Measurements from ENCODE around the gene LGALS4.
"Not testable (repeated sequence)": the region's sequence is repeated elsewhere in the genome, so short reads cannot be mapped to it uniquely, and the experiment has no call there.

The LGALS4 gene, protein sequence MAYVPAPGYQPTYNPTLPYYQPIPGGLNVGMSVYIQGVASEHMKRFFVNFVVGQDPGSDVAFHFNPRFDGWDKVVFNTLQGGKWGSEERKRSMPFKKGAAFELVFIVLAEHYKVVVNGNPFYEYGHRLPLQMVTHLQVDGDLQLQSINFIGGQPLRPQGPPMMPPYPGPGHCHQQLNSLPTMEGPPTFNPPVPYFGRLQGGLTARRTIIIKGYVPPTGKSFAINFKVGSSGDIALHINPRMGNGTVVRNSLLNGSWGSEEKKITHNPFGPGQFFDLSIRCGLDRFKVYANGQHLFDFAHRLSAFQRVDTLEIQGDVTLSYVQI

DNA sequence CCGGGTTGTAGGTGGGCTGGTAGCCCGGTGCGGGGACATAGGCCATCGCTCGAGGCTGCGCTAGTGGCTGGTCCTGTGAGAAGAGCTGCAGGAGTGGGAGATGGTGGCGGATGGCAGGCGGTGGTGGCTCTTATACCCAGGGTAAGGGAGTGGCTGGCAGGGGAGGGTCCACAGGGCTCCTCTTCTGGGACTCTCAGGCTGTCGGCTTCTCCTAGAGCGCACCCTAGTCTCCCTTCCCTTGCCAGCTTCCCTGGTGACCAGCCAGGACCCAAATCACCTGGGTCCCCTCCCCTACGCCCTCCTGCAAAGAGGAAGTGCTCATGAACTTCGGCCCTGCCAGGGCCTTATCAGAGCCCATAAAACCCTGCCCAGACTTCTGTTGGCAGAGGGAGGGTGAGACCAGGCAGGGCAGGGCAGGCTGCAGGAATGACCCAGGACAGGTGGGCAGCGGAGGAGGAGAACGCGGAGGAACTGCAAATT lies at the start of gene LGALS4:
Gene LGALS4 (minus strand): TSS at position 105 of the 480 bp plus-strand sequence. CDS start 59 bp downstream, at position 46.
- DNase-seq (ENCODE audit: low spot score), result no peak

DNA sequence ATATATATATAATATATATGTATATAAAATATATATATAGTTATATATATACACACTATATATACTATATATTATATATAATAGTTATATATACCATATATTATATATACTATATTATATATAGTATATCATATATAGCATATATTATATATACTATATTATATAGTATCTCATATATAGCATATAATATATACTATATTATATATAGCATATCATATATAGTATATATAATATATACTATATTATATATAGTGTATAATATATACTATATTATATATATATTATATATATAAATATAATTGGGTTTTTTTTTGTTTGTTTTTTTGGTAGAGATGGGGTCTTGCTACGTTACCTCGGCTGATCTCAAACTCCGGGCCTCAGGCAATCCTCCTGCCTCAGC lies 48.6 kb upstream of the LGALS4 start:
- DNase-seq (ENCODE audit: low spot score), result no peak

DNA sequence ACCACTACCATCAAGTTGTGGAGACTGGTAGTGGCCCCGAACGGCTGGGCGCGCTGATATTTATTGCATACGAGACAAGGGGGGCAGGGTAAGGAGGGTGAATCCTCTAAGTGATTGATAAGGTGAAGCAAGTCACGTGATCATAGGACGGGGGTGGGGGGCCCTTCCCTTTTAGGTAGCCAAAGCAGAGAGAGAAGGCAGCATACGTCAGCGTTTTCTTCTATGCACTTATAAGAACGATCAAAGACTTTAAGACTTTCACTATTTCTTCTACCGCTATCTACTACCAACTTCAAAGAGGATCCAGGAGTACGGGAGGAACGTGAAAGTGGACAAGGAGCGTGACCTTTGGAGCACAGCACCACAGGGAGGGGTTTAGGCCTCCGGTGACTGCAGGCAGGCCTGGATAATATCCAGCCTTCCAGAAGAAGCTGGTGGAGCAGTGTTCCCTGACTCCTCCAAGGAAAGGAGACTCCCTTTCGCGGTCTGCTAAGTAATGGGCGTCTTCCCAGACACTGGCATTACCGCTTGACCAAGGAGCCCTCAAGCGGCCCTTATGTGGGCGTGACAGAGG lies 47.0 kb upstream of the LGALS4 start:
- DNase-seq (ENCODE audit: low spot score), result not testable (repeated sequence)

- no peak for DNase-seq (ENCODE audit: low spot score)
Observed at GRCh38 chr19:38856813-38857212, 44.1 kb upstream of the LGALS4 start.

DNA sequence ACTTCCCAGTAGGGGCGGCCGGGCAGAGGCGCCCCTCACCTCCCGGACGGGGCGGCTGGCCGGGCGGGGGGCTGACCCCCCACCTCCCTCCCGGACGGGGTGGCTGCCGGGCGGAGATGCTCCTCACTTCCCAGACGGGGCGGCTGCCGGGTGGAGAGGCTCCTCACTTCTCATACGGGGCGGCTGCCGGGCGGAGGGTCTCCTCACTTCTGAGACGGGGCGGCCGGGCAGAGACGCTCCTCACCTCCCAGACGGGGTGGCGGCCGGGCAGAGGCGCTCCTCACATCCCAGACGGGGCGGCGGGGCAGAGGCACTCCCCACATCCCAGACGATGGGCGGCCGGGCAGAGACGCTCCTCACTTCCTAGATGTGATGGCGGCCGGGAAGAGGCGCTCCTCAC lies 43.0 kb upstream of the LGALS4 start:
- DNase-seq (ENCODE audit: low spot score), result not testable (repeated sequence)

DNA sequence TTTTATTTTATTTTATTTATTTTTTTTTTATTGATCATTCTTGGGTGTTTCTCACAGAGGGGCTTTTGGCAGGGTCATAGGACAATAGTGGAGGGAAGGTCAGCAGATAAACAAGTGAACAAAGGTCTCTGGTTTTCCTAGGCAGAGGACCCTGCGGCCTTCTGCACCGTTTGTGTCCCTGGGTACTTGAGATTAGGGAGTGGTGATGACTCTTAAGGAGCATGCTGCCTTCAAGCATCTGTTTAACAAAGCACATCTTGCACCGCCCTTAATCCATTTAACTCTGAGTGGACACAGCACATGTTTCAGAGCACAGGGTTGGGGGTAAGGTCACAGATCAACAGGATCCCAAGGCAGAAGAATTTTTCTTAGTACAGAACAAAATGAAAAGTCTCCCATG lies 42.2 kb upstream of the LGALS4 start:
- not testable (repeated sequence) for DNase-seq (ENCODE audit: low spot score)

GRCh38 chr19:38853214-38853613 lies 40.5 kb upstream of the LGALS4 start:
- no peak for DNase-seq (ENCODE audit: low spot score)

- DNase-seq (ENCODE audit: low spot score), result no peak
Observed at GRCh38 chr19:38852231-38853044, 39.7 kb upstream of the LGALS4 start.

GRCh38 chr19:38851622-38852230 lies 39.0 kb upstream of the LGALS4 start:
- peak; percentile 85 for DNase-seq (ENCODE audit: low spot score)

- no peak for DNase-seq (ENCODE audit: low spot score)
Observed at GRCh38 chr19:38850976-38851621, 38.4 kb upstream of the LGALS4 start.

GRCh38 chr19:38850436-38850975 lies 37.8 kb upstream of the LGALS4 start:
- peak; percentile 99 for DNase-seq (ENCODE audit: low spot score)

DNA sequence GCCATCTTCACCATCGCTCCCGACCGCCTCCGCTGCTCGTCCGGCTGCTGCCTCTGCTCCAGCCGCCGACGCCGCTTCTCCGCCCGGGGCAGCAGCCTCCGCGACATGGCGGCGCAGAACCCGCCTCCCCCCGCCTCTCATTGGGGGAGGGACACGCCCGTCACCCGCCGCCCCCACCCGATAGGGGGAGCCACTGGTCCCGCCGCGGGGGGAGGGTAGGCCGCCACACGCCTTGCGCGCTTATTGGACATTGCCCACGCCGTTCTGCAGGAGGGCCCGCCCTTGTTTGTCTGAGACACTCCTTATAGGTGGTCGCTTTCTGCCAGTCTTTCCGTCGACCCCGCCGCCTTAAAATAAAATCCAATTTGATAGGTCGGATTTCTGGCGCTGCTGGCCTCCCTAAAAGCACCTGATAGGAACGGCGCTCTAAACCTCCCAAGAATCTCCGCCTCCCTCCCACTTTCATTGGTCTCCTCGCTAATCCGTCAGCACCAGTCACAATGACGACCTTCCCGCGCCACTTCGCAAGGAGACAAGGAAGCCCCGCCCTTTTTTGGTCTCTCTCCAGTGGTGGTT lies 37.2 kb upstream of the LGALS4 start, which contains the start of gene HNRNPL:
Gene HNRNPL (minus strand): TSS at position 127 of the 576 bp plus-strand sequence. CDS start 20 bp downstream, at position 107.
- no peak for DNase-seq (ENCODE audit: low spot score)

- peak; percentile 100 for DNase-seq (ENCODE audit: low spot score)
Observed at GRCh38 chr19:38849147-38849859, 36.6 kb upstream of the LGALS4 start.

GRCh38 chr19:38848299-38849146 lies 35.8 kb upstream of the LGALS4 start:
- DNase-seq (ENCODE audit: low spot score), result no peak

DNA sequence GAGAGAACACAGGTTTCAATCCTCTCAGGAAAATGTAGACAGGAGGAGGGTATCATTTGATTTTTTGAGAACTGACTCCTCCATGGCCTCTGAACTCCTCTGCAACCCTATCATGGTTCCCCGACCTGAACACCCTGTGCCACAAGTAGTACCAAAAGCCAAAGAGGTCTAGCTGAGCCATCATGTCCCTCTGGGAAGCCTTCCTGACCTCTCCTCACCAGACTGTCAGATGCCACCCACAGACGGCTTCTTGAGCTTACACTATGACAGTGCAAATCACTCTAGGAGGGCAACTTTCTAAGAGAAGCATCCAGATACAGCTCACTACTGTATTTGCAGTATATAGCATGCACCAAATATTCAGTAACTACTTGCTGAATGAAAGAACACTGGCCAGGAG lies 33.4 kb upstream of the LGALS4 start:
- no peak for DNase-seq (ENCODE audit: low spot score)

- DNase-seq (ENCODE audit: low spot score), result no peak
Observed at GRCh38 chr19:38845374-38846024, 32.8 kb upstream of the LGALS4 start.

- no peak for DNase-seq (ENCODE audit: low spot score)
Observed at GRCh38 chr19:38844093-38844686, 31.4 kb upstream of the LGALS4 start.

- DNase-seq (ENCODE audit: low spot score), result no peak
Observed at GRCh38 chr19:38843175-38843758, 30.5 kb upstream of the LGALS4 start.

Measured in COLO829 (cell line).